Endodermal cell (in vitro differentiated cells): ENCODE results near the gene DOCK7. TPM values are rescaled to one million over a fixed set of nuclear protein-coding genes. Genes with fewer than 3 reads are reported as not detected.
"Not testable (repeated sequence)": the region's sequence is repeated elsewhere in the genome, so short reads cannot be mapped to it uniquely, and the experiment has no call there.

Source experiments
- DNase-seq: peaks from one replicate; pipeline ENCODE4 v3.0.0-alpha.2; 2017
- H3K27ac ChIP-seq: 2 replicates; pipeline ENCODE4 v1.5.1; 2013; ENCODE audit warnings: mild to moderate bottlenecking, low read depth, low read length, moderate library complexity
- H3K27me3 ChIP-seq: 2 replicates; pipeline ENCODE4 v1.6.1; 2013; ENCODE audit warnings: mild to moderate bottlenecking, low read length, moderate library complexity; ENCODE audit not compliant: insufficient read depth, control insufficient read depth, poor library complexity, severe bottlenecking
- H3K36me3 ChIP-seq: 2 replicates; pipeline ENCODE4 v1.7.0; 2013; ENCODE audit warnings: mild to moderate bottlenecking, low read length, moderate library complexity; ENCODE audit not compliant: control insufficient read depth, insufficient read depth
- H3K4me1 ChIP-seq: one replicate; pipeline ENCODE4 v1.7.0; 2013; ENCODE audit warnings: low read length; ENCODE audit not compliant: control insufficient read depth, insufficient read depth
- H3K4me3 ChIP-seq: 2 replicates; pipeline ENCODE4 v1.5.1; 2013; ENCODE audit warnings: mild to moderate bottlenecking, low read length, moderate library complexity
- H3K9ac ChIP-seq: 2 replicates; pipeline ENCODE4 v1.6.1; 2013; ENCODE audit warnings: mild to moderate bottlenecking, low read length, moderate library complexity; ENCODE audit not compliant: poor library complexity, severe bottlenecking; ENCODE audit errors: extremely low read depth
- H3K9me3 ChIP-seq: 2 replicates; pipeline ENCODE4 v1.6.1; 2013; ENCODE audit warnings: mild to moderate bottlenecking, low read length, moderate library complexity; ENCODE audit not compliant: control insufficient read depth
- H3K27ac Mint-ChIP-seq: 2 replicates; pipeline ENCODE4 v1.8.0; 2020; ENCODE audit warnings: mixed read lengths
- H3K27me3 Mint-ChIP-seq: 2 replicates; pipeline ENCODE4 v1.8.0; 2021; ENCODE audit warnings: mild to moderate bottlenecking, mixed read lengths; ENCODE audit not compliant: insufficient read depth
- H3K36me3 Mint-ChIP-seq: 2 replicates; pipeline ENCODE4 v1.8.0; 2020; ENCODE audit warnings: low read depth, mixed read lengths
- H3K4me1 Mint-ChIP-seq: 2 replicates; pipeline ENCODE4 v1.8.0; 2020; ENCODE audit warnings: mixed read lengths
- H3K4me3 Mint-ChIP-seq: 2 replicates; pipeline ENCODE4 v1.8.0; 2020; ENCODE audit warnings: mild to moderate bottlenecking, moderate library complexity, mixed read lengths
- H3K9me3 Mint-ChIP-seq: 2 replicates; pipeline ENCODE4 v1.8.0; 2020; ENCODE audit warnings: mild to moderate bottlenecking, mixed read lengths
- WGBS, 2 experiments: methylation state at CpG; one replicate each; pipeline versions ENCODE4 v1.1.5 to v1.1.7; 2013; ENCODE audit warnings: missing lambda C conversion rate in 2 of 2, mixed read lengths in 1 of 2; ENCODE audit not compliant: insufficient coverage in 1 of 2, insufficient read length in 1 of 2; 5-methylcytosine and 5-hydroxymethylcytosine counted together
- total RNA-seq, 2 donors: library from RNA; stranded (reverse); fragmentation: NEBNext Ultra II Directional in 1 of 2; extraction: Animal tissue kit (Norgen Biotek cat#: 25700) in 1 of 2; gene quantifications; 2 replicates in 1 of 2; 3 replicates in 1 of 2; pipeline ENCODE4 v1.2.1, GENCODE V29; 2021
- TF ChIP-seq, protein P1 (sequence below): fragments of 200-600 bp; sonication (generic); conservative IDR thresholded peaks from 2 replicates; pipeline ENCODE4 v1.5.0; 2021; ENCODE audit warnings: antibody characterized with exemption, mild to moderate bottlenecking

Gene DOCK7
- total RNA-seq, 2 donors from 2014 or later = 66.8 to 72.8 TPM

DNA sequence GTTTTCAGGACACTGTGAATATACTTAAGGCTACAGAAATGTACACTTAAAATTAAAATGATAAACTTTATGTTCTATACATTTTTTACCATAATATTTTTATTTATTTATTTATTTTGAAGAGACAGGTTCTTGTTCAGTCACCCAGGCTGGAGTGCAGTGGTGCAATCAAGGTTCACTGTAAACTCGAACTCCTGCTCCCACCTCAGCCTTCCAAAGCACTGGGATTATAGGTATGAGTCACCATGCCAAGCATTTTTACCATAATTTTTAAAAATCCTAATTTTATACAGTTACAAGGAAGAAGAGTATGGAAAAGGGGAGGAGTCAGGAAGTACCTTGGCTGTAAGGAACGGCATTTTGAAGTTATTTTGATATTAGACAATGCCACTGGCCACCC is 114.5 kb downstream of the DOCK7 start:
- Mint-ChIP-seq H3K27ac (no peak overlapping the region), H3K4me3 (no peak overlapping the region), H3K27me3 (no peaks in the 10 kb centered on the region), H3K9me3 (peaks cover 9% of the 10 kb centered on the region), H3K36me3 (peaks cover 49% of the 10 kb centered on the region), H3K4me1 (peaks cover 4% of the 10 kb centered on the region)
- no peaks in the 10 kb centered on the region for H3K9me3 ChIP-seq
- no peak overlapping the region for H3K27ac ChIP-seq
- H3K36me3 ChIP-seq = peaks cover 34% of the 10 kb centered on the region
- no peaks in the 10 kb centered on the region for H3K4me1 ChIP-seq
- H3K9ac ChIP-seq = no peak overlapping the region
- no peak for DNase-seq
- WGBS, 2 experiments = 43 to 47% methylated on average over 2 of the region's 2 CpGs
- TF ChIP-seq, protein P1, sequence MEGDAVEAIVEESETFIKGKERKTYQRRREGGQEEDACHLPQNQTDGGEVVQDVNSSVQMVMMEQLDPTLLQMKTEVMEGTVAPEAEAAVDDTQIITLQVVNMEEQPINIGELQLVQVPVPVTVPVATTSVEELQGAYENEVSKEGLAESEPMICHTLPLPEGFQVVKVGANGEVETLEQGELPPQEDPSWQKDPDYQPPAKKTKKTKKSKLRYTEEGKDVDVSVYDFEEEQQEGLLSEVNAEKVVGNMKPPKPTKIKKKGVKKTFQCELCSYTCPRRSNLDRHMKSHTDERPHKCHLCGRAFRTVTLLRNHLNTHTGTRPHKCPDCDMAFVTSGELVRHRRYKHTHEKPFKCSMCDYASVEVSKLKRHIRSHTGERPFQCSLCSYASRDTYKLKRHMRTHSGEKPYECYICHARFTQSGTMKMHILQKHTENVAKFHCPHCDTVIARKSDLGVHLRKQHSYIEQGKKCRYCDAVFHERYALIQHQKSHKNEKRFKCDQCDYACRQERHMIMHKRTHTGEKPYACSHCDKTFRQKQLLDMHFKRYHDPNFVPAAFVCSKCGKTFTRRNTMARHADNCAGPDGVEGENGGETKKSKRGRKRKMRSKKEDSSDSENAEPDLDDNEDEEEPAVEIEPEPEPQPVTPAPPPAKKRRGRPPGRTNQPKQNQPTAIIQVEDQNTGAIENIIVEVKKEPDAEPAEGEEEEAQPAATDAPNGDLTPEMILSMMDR = no peak
- H3K4me3 ChIP-seq = no peak overlapping the region
- H3K27me3 ChIP-seq = no peaks in the 10 kb centered on the region

DNA sequence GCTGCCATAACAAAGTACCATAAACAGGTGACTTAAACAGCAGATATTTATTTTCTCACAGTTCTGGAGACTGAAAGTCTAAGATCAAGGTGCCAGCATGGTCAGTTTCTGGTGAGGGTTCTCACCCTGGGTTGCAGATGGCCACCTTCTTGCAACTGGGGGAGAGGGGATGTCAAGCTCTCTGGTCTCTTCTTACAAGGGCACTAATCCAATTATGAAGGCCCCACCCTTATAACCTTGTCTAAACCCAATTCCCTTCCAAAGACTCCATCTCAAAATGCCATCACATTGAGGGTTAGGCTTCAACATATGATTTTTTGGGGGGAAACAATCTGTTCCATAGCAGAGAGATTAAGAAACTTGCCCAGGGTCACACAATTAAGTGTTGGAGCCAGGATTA is 115.7 kb downstream of the DOCK7 start:
- H3K4me3 Mint-ChIP-seq = no peak overlapping the region
- H3K9me3 ChIP-seq = peaks cover 3% of the 10 kb centered on the region
- peaks cover 28% of the 10 kb centered on the region for H3K36me3 ChIP-seq
- H3K4me3 ChIP-seq = no peak overlapping the region
- no peaks in the 10 kb centered on the region for H3K4me1 ChIP-seq
- no peak overlapping the region for H3K27ac ChIP-seq
- H3K9ac ChIP-seq = no peak overlapping the region
- TF ChIP-seq, protein P1 = no peak
- peaks cover 4% of the 10 kb centered on the region for H3K4me1 Mint-ChIP-seq
- DNase-seq = no peak
- H3K36me3 Mint-ChIP-seq = peaks cover 53% of the 10 kb centered on the region
- H3K27me3 Mint-ChIP-seq = no peaks in the 10 kb centered on the region
- H3K27me3 ChIP-seq = no peaks in the 10 kb centered on the region
- no peak overlapping the region for H3K27ac Mint-ChIP-seq
- H3K9me3 Mint-ChIP-seq = peaks cover 13% of the 10 kb centered on the region

DNA sequence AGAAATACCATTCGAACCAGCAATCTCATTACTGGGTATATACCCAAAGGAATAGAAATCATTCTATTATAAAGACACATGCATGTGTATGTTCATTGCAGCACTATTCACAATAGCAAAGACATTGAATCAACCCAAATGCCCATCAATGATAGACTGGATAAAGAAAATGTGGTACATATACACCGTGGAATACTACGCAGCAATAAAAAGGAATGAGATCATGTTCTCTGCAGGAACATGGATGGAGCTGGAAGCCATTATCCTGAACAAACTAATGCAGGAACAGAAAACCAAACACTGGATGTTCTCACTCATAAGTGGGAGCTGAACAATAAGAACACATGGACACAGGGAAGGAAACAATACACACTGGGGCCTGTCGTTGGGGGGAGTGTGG is 116.7 kb downstream of the DOCK7 start:
- H3K4me3 Mint-ChIP-seq = not testable (repeated sequence)

DNA sequence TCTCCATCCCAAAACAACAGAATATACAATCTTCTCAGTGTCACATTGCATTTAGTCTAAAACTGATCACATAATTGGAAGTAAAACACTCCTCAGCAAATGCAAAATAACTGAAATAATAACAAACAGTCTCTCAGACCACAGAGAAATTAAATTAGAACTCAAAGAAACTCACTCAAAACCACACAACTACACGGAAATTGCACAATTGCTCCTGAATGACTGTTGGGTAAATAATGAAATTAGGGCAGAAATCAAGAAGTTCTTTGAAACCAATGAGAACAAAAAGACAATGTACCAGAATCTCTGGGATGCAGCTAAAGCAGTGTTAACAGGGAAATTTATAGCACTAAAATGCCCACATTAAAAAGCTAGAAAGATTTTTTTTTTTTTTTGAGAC is 120.3 kb downstream of the DOCK7 start:
- H3K4me3 ChIP-seq, H3K4me1 ChIP-seq, H3K27ac Mint-ChIP-seq, H3K4me3 Mint-ChIP-seq, H3K27me3 ChIP-seq, H3K9ac ChIP-seq, H3K27ac ChIP-seq, H3K27me3 Mint-ChIP-seq, DNase-seq: not testable (repeated sequence)
- Mint-ChIP-seq H3K36me3 (peaks cover 67% of the 10 kb centered on the region), H3K9me3 (peaks cover 37% of the 10 kb centered on the region), H3K4me1 (peaks cover 24% of the 10 kb centered on the region)
- WGBS, 2 experiments = 86 to 100% methylated on average over 1 of the region's 1 CpG
- Histone ChIP-seq H3K9me3 (peaks cover 12% of the 10 kb centered on the region), H3K36me3 (peaks cover 13% of the 10 kb centered on the region)

More for the DNA sequence above, 116.7 kb downstream of the DOCK7 start:
- H3K27me3 Mint-ChIP-seq, H3K4me1 ChIP-seq, DNase-seq, H3K27ac Mint-ChIP-seq, H3K27ac ChIP-seq, H3K9ac ChIP-seq, H3K4me3 ChIP-seq, H3K27me3 ChIP-seq, H3K4me1 Mint-ChIP-seq, H3K9me3 ChIP-seq: not testable (repeated sequence)
- 99 to 100% methylated on average over 3 to 4 of the region's 4 CpGs for WGBS, 2 experiments
- Mint-ChIP-seq H3K36me3 (peaks cover 61% of the 10 kb centered on the region), H3K9me3 (peaks cover 22% of the 10 kb centered on the region)
- peaks cover 27% of the 10 kb centered on the region for H3K36me3 ChIP-seq

DNA sequence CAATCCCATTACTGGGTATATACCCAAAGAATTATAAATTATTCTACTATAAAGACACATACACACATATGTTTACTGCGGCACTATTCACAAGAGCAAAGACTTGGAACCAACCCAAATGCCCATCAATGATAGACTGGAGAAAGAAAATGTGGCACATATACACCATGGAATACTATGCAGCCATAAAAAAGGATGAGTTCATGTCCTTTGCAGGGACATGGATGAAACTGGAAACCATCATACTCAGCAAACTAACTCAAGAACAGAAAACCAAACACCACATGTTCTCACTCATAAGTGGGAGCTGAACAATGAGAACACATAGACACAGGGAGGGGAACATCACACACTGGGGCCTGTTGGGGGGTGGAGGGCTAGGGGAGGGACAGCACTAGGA is 121.0 kb downstream of the DOCK7 start:
- H3K27me3 Mint-ChIP-seq, H3K4me3 ChIP-seq, H3K36me3 ChIP-seq, H3K4me1 ChIP-seq, H3K27me3 ChIP-seq, H3K27ac Mint-ChIP-seq, H3K4me3 Mint-ChIP-seq, H3K27ac ChIP-seq, DNase-seq, H3K9ac ChIP-seq: not testable (repeated sequence)
- 85% methylated on average over 1 of the region's 1 CpG; no CpG with 5 or more reads in 1 of the 2 experiments for WGBS, 2 experiments
- peaks cover 12% of the 10 kb centered on the region for H3K9me3 ChIP-seq
- Mint-ChIP-seq H3K9me3 (peaks cover 37% of the 10 kb centered on the region), H3K4me1 (peaks cover 26% of the 10 kb centered on the region), H3K36me3 (peaks cover 61% of the 10 kb centered on the region)
